HG02798 (cell line): ENCODE data around the gene CSF2.

Experiments
- ATAC-seq: cut with Tn5 transposase; IDR thresholded peaks from one replicate; pipeline ENCODE4 v1.9.1; 2021; ENCODE audit warnings: mild to moderate bottlenecking; ENCODE audit not compliant: unreplicated experiment, poor library complexity

The CSF2 gene

GRCh38 chr5:132083071-132083678, 9.6 kb downstream of the CSF2 start:
- ATAC-seq, result no peak

GRCh38 chr5:132085686-132086085, 12.1 kb downstream of the CSF2 start:
- ATAC-seq, result no peak

GRCh38 chr5:132086277-132086794, 12.7 kb downstream of the CSF2 start:
- no peak for ATAC-seq

GRCh38 chr5:132087176-132087575, 13.6 kb downstream of the CSF2 start:
- ATAC-seq, result no peak

GRCh38 chr5:132087661-132088060, 14.1 kb downstream of the CSF2 start:
- ATAC-seq, result no peak

- ATAC-seq, result no peak
These were observed 15.8 kb downstream of the CSF2 start for GRCh38 chr5:132089363-132089762.

- no peak for ATAC-seq
These were observed 16.5 kb downstream of the CSF2 start for GRCh38 chr5:132090107-132090506.

- ATAC-seq, result no peak
These were observed 19.7 kb downstream of the CSF2 start for GRCh38 chr5:132093271-132093670.

GRCh38 chr5:132094393-132095076, 20.9 kb downstream of the CSF2 start:
- ATAC-seq, result no peak

- ATAC-seq, result no peak
These were observed 21.5 kb downstream of the CSF2 start for GRCh38 chr5:132095077-132095410.

- ATAC-seq, result no peak
These were observed 21.9 kb downstream of the CSF2 start for GRCh38 chr5:132095424-132095972.

- ATAC-seq, result no peak
These were observed 23.3 kb downstream of the CSF2 start for GRCh38 chr5:132096904-132097303.

GRCh38 chr5:132098151-132098594, 24.6 kb downstream of the CSF2 start:
- no peak for ATAC-seq

- no peak for ATAC-seq
These were observed 25.0 kb downstream of the CSF2 start for GRCh38 chr5:132098621-132099020.

- ATAC-seq, result peak; percentile 45
These were observed 25.6 kb downstream of the CSF2 start for GRCh38 chr5:132099076-132099748.

GRCh38 chr5:132099905-132100304, 26.3 kb downstream of the CSF2 start:
- no peak for ATAC-seq

- no peak for ATAC-seq
These were observed 27.2 kb downstream of the CSF2 start for GRCh38 chr5:132100672-132101261.

- ATAC-seq, result no peak
These were observed 27.8 kb downstream of the CSF2 start for GRCh38 chr5:132101385-132101880.

- no peak for ATAC-seq
These were observed 28.6 kb downstream of the CSF2 start for GRCh38 chr5:132102101-132102701.

GRCh38 chr5:132102944-132103331, 29.3 kb downstream of the CSF2 start:
- ATAC-seq, result no peak
